Activated T-cell treated with anti-CD3 and anti-CD28 coated beads for 24 hours (primary cell): Measurements from ENCODE around the gene TMEM51.
A peak's percentile ranks its signal among the peaks of the same experiment; 100 is the strongest.

Source experiments
- DNase-seq: peaks from one replicate; pipeline ENCODE4 v3.0.0-alpha.2; 2020; ENCODE audit warnings: low read depth

The TMEM51 gene

GRCh38 chr1:15246960-15247614 lies 93.5 kb downstream of the TMEM51 start, which contains the start of gene FHAD1:
Gene FHAD1, plus strand, starts transcription at chr1:15247223. Its CDS starts 4,562 bp downstream, at chr1:15251785.
- peak; percentile 30 for DNase-seq

- no peak for DNase-seq
These were observed 94.7 kb downstream of the TMEM51 start for GRCh38 chr1:15248216-15248615.

GRCh38 chr1:15249081-15249480 lies 95.5 kb downstream of the TMEM51 start:
- peak; percentile 54 for DNase-seq

- DNase-seq, result no peak
These were observed 98.6 kb downstream of the TMEM51 start for GRCh38 chr1:15251857-15252835.

- DNase-seq, result no peak
These were observed 101.0 kb downstream of the TMEM51 start for GRCh38 chr1:15254559-15254958.

- DNase-seq, result no peak
These were observed 102.1 kb downstream of the TMEM51 start for GRCh38 chr1:15255582-15256149.

GRCh38 chr1:15256584-15256983 lies 103.0 kb downstream of the TMEM51 start:
- DNase-seq, result no peak

GRCh38 chr1:15257309-15257708 lies 103.8 kb downstream of the TMEM51 start:
- no peak for DNase-seq

GRCh38 chr1:15258833-15259621 lies 105.5 kb downstream of the TMEM51 start:
- DNase-seq, result no peak

- no peak for DNase-seq
These were observed 106.1 kb downstream of the TMEM51 start for GRCh38 chr1:15259622-15260007.

GRCh38 chr1:15260418-15261154 lies 107.0 kb downstream of the TMEM51 start:
- no peak for DNase-seq

GRCh38 chr1:15261155-15262002 lies 107.8 kb downstream of the TMEM51 start:
- peak; percentile 9 for DNase-seq

- DNase-seq, result no peak
These were observed 108.4 kb downstream of the TMEM51 start for GRCh38 chr1:15262003-15262377.

GRCh38 chr1:15262706-15263105 lies 109.2 kb downstream of the TMEM51 start:
- no peak for DNase-seq

- no peak for DNase-seq
These were observed 111.2 kb downstream of the TMEM51 start for GRCh38 chr1:15264769-15265168.
